Esophagus muscularis mucosa (tissue), 4 donors: ENCODE data around the gene ITGA5. TPM values are rescaled to one million over a fixed set of nuclear protein-coding genes. Genes with fewer than 3 reads are reported as not detected.

Experiments
- DNase-seq: peaks from one replicate; pipeline ENCODE4 v3.0.0-alpha.2; 2017; ENCODE audit errors: extremely low spot score
- H3K27ac ChIP-seq, 4 donors: fragments of 200-600 bp; sonication (generic); replicated peaks in 1 of 4; 1 replicate in 3 of 4; 2 replicates in 1 of 4; pipeline ENCODE4 v1.5.1; 2016 to 2019; ENCODE audit warnings: mild to moderate bottlenecking in 1 of 4
- H3K27me3 ChIP-seq, 4 donors: fragments of 200-600 bp; sonication (generic); one replicate each; pipeline versions ENCODE4 v1.5.1 to v1.6.0; 2016 to 2019
- H3K36me3 ChIP-seq, 4 donors: fragments of 200-600 bp; sonication (generic); one replicate each; pipeline ENCODE4 v1.5.1; 2016 to 2019
- H3K4me1 ChIP-seq, 4 donors: fragments of 200-600 bp; sonication (generic); one replicate each; pipeline ENCODE4 v1.5.1; 2016 to 2019
- H3K4me3 ChIP-seq, 4 donors: fragments of 200-600 bp; sonication (generic); 1 replicate in 2 of 4; 2 replicates in 2 of 4; pipeline ENCODE4 v1.5.1; 2016 to 2019; ENCODE audit warnings: mild to moderate bottlenecking in 4 of 4, moderate library complexity in 1 of 4
- H3K9me3 ChIP-seq, 4 donors: fragments of 200-600 bp; sonication (generic); 1 replicate in 3 of 4; 2 replicates in 1 of 4; pipeline ENCODE4 v1.5.1; 2016 to 2019
- EP300 ChIP-seq: sonication (generic); formaldehyde crosslinking; IDR thresholded peaks from one replicate; pipeline ENCODE4 v1.6.1; 2017; ENCODE audit warnings: antibody characterized with exemption
- POLR2A ChIP-seq: fragments of 450-650 bp; IDR thresholded peaks from one replicate; pipeline ENCODE4 v1.6.1; 2017; ENCODE audit warnings: antibody characterized with exemption, moderate library complexity, mild to moderate bottlenecking, low read depth
- POLR2AphosphoS5 ChIP-seq, 2 donors: sonication (generic); formaldehyde crosslinking; IDR thresholded peaks; one replicate each; pipeline ENCODE4 v1.6.1; 2017; ENCODE audit warnings: antibody characterized with exemption in 2 of 2
- WGBS: methylation state at CpG from one replicate; pipeline ENCODE4 v1.1.5; 2018; 5-methylcytosine and 5-hydroxymethylcytosine counted together
- intact Hi-C: fragments of 100-400 bp; cut with DNase I; formaldehyde crosslinking; loops from one replicate; pipeline ENCODE4 v1.15.1; 2023
- total RNA-seq, 4 donors: library from RNA; depleted of rRNA; stranded (reverse); fragments of >200 nt; gene quantifications; one replicate each; pipeline versions ENCODE4 v1.1.0 to v1.2.1, GENCODE V29; 2016
- TF ChIP-seq, protein P1 (sequence below), 3 experiments: fragments of 200-600 bp in 2 of 3; fragments of 450-650 bp in 1 of 3; sonication (generic) in 2 of 3; IDR thresholded peaks; one replicate each; pipeline ENCODE4 v1.5.1; 2017 to 2019; ENCODE audit warnings: antibody characterized with exemption in 3 of 3, mild to moderate bottlenecking in 2 of 3, moderate library complexity in 1 of 3

The ITGA5 gene
- total RNA-seq, 4 donors from 2014 or later: 264 to 785 (median 602) TPM

- no peak for DNase-seq
- TF ChIP-seq POLR2AphosphoS5 (IDR thresholded peaks at IDR 0.05) (peak; percentile 36 to 51), POLR2A (no peak), EP300 (peak; percentile 10)
- TF ChIP-seq, protein P1, sequence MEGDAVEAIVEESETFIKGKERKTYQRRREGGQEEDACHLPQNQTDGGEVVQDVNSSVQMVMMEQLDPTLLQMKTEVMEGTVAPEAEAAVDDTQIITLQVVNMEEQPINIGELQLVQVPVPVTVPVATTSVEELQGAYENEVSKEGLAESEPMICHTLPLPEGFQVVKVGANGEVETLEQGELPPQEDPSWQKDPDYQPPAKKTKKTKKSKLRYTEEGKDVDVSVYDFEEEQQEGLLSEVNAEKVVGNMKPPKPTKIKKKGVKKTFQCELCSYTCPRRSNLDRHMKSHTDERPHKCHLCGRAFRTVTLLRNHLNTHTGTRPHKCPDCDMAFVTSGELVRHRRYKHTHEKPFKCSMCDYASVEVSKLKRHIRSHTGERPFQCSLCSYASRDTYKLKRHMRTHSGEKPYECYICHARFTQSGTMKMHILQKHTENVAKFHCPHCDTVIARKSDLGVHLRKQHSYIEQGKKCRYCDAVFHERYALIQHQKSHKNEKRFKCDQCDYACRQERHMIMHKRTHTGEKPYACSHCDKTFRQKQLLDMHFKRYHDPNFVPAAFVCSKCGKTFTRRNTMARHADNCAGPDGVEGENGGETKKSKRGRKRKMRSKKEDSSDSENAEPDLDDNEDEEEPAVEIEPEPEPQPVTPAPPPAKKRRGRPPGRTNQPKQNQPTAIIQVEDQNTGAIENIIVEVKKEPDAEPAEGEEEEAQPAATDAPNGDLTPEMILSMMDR (IDR thresholded peaks at IDR 0.05): peak; percentile 76 to 93 (median 81)
- peak overlapping the region; percentile 18 to 71 (median 70) for H3K27ac ChIP-seq
- WGBS: 56% methylated on average over 8 of the region's 10 CpGs
- H3K9me3 ChIP-seq: no peaks in the 10 kb centered on the region
- intact Hi-C loops: loop anchor here (1.0 kb wide), 1 partner anchor 40 kb away; no protein-coding TSS in a partner anchor
- no peaks in the 10 kb centered on the region for H3K36me3 ChIP-seq
- no peaks in the 10 kb centered on the region for H3K27me3 ChIP-seq
- no peak overlapping the region for H3K4me3 ChIP-seq
- H3K4me1 ChIP-seq: peaks cover 5 to 36% (median 32%) of the 10 kb centered on the region in 4 donors
These were observed 20.6 kb upstream of the ITGA5 start for GRCh38 chr12:54439521-54440255.

GRCh38 chr12:54439096-54439495 lies 20.0 kb upstream of the ITGA5 start:
- H3K36me3 ChIP-seq: no peaks in the 10 kb centered on the region
- DNase-seq: no peak
- WGBS: 44% methylated on average over 1 of the region's 1 CpG
- H3K27me3 ChIP-seq: no peaks in the 10 kb centered on the region
- TF ChIP-seq POLR2AphosphoS5 (IDR thresholded peaks at IDR 0.05): no peak
- TF ChIP-seq, protein P1 (IDR thresholded peaks at IDR 0.05): no peak
- TF ChIP-seq POLR2A: no peak
- TF ChIP-seq EP300: no peak
- no peak overlapping the region for H3K4me3 ChIP-seq
- H3K27ac ChIP-seq: peak overlapping the region; percentile 18 to 71 (median 70)
- H3K9me3 ChIP-seq: no peaks in the 10 kb centered on the region
- intact Hi-C loops: no loop called here
- H3K4me1 ChIP-seq: peaks cover 5 to 36% (median 32%) of the 10 kb centered on the region in 4 donors

DNA sequence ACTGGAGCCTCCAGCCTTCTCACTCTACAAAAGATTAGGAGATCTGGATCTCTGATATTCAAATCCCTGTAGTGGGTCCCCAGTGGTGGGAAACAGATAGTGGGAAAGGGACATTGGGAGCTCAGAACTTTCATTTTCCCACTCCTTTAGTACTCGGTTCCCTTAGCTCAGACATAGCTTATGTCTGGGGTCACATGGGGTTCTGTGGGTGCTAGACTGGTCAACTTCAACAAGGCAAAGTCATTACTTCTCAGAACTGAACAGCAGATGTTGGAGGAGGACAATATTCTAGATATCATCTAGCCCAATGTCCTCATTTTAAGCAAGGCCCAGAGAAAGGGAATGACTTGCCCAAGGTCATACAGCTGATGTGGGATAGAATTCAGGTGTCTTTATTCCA lies 19.5 kb upstream of the ITGA5 start:
- intact Hi-C loops: no loop called here
- H3K4me3 ChIP-seq: no peak overlapping the region
- H3K9me3 ChIP-seq: no peaks in the 10 kb centered on the region
- no peaks in the 10 kb centered on the region for H3K27me3 ChIP-seq
- WGBS: 64% methylated on average over 1 of the region's 1 CpG
- peaks cover 7 to 38% (median 31%) of the 10 kb centered on the region in 4 donors for H3K4me1 ChIP-seq
- TF ChIP-seq POLR2AphosphoS5 (IDR thresholded peaks at IDR 0.05) (no peak), POLR2A (no peak), EP300 (no peak)
- TF ChIP-seq, protein P1 (IDR thresholded peaks at IDR 0.05): no peak
- H3K36me3 ChIP-seq: no peaks in the 10 kb centered on the region
- DNase-seq: no peak
- H3K27ac ChIP-seq: peak overlapping the region in 3 of 4 donors; percentile 69 to 71 (median 70)

- Histone ChIP-seq H3K9me3 (no peaks in the 10 kb centered on the region), H3K4me1 (peaks cover 12 to 39% (median 30%) of the 10 kb centered on the region in 4 donors), H3K36me3 (no peaks in the 10 kb centered on the region), H3K27me3 (no peaks in the 10 kb centered on the region), H3K27ac (peak overlapping the region in 2 of 4 donors; percentile 3 to 70), H3K4me3 (no peak overlapping the region)
- DNase-seq: no peak
- intact Hi-C loops: no loop called here
- TF ChIP-seq EP300 (no peak), POLR2A (no peak), POLR2AphosphoS5 (IDR thresholded peaks at IDR 0.05) (no peak)
- TF ChIP-seq, protein P1 (IDR thresholded peaks at IDR 0.05): no peak
- 94% methylated on average over 3 of the region's 3 CpGs for WGBS
These were observed 18.6 kb upstream of the ITGA5 start for GRCh38 chr12:54437697-54438096.
